Karpas-422 (cell line): ENCODE measurements around the gene AGAP1. TPM values are rescaled to one million over a fixed set of nuclear protein-coding genes. Genes with fewer than 3 reads are reported as not detected.
A peak's percentile ranks its signal among the peaks of the same experiment; 100 is the strongest.
"Not testable (repeated sequence)": the region's sequence is repeated elsewhere in the genome, so short reads cannot be mapped to it uniquely, and the experiment has no call there.

Experiments
- DNase-seq: peaks from one replicate; pipeline ENCODE4 v3.0.0-alpha.2; 2015
- H2AFZ ChIP-seq: fragments of 200-600 bp; sonication (generic); 2 replicates; pipeline ENCODE4 v1.6.1; 2014; ENCODE audit warnings: antibody characterized with exemption, low read length, mixed read lengths
- H3K27ac ChIP-seq: fragments of 200-600 bp; sonication (generic); 2 replicates; pipeline ENCODE4 v1.5.1; 2014; ENCODE audit warnings: mild to moderate bottlenecking, low read length, moderate library complexity
- H3K27me3 ChIP-seq: fragments of 200-600 bp; sonication (generic); 2 replicates; pipeline ENCODE4 v1.6.1; 2014; ENCODE audit warnings: low read length, mixed read lengths
- H3K36me3 ChIP-seq: fragments of 200-600 bp; sonication (generic); 2 replicates; pipeline ENCODE4 v1.6.1; 2014; ENCODE audit warnings: low read length, mixed read lengths; ENCODE audit not compliant: insufficient read depth
- H3K4me1 ChIP-seq: fragments of 200-600 bp; sonication (generic); 2 replicates; pipeline ENCODE4 v1.6.1; 2014; ENCODE audit warnings: mild to moderate bottlenecking, low read length, mixed read lengths
- H3K4me2 ChIP-seq: fragments of 200-600 bp; sonication (generic); 2 replicates; pipeline ENCODE4 v1.6.1; 2014; ENCODE audit warnings: low read length, low read depth, mild to moderate bottlenecking; ENCODE audit not compliant: poor library complexity, severe bottlenecking
- H3K4me3 ChIP-seq: fragments of 200-600 bp; sonication (generic); 2 replicates; pipeline ENCODE4 v1.5.1; 2014; ENCODE audit warnings: mild to moderate bottlenecking, antibody characterized with exemption, low read length, mixed read lengths
- H3K79me2 ChIP-seq: fragments of 200-600 bp; sonication (generic); 2 replicates; pipeline ENCODE4 v1.6.1; 2014; ENCODE audit warnings: mild to moderate bottlenecking, low read length, mixed read lengths
- H3K9ac ChIP-seq: fragments of 200-600 bp; sonication (generic); 2 replicates; pipeline ENCODE4 v1.6.0; 2014; ENCODE audit warnings: low read length
- H3K9me2 ChIP-seq: fragments of 200-600 bp; sonication (generic), shearing (Covaris generic); replicated peaks from 2 replicates; pipeline ENCODE4 v1.6.0; 2014; ENCODE audit warnings: mild to moderate bottlenecking, low read length, moderate library complexity; ENCODE audit not compliant: insufficient read depth
- H3K9me3 ChIP-seq: fragments of 300-700, 200-600 bp; sonication (generic); 2 replicates; pipeline ENCODE4 v1.6.1; 2014; ENCODE audit warnings: low read length, mixed read lengths
- H4K20me1 ChIP-seq: fragments of 200-600 bp; sonication (generic); 2 replicates; pipeline ENCODE4 v1.6.1; 2014; ENCODE audit warnings: mild to moderate bottlenecking, antibody characterized with exemption, low read length, low read depth; ENCODE audit not compliant: insufficient read depth
- total RNA-seq: library from RNA; depleted of rRNA; stranded (reverse); fragments of >200 nt; shearing (Covaris generic); gene quantifications from 2 replicates; pipeline ENCODE4 v1.2.3, GENCODE V29; 2014; ENCODE audit warnings: low replicate concordance

Gene AGAP1
- total RNA-seq, 1 experiment from 2014 or later: not detected

- Histone ChIP-seq H2AFZ (no peak overlapping the region), H3K4me3 (no peak overlapping the region), H4K20me1 (no peaks in the 10 kb centered on the region), H3K79me2 (no peaks in the 10 kb centered on the region), H3K36me3 (no peaks in the 10 kb centered on the region), H3K27me3 (no peaks in the 10 kb centered on the region), H3K9me3 (no peaks in the 10 kb centered on the region), H3K4me2 (no peak overlapping the region), H3K4me1 (no peaks in the 10 kb centered on the region), H3K27ac (no peak overlapping the region), H3K9ac (no peak overlapping the region), H3K9me2 (no peaks in the 10 kb centered on the region)
- no peak for DNase-seq
Observed at GRCh38 chr2:235763816-235764215, 270.0 kb downstream of the AGAP1 start.

- H2AFZ ChIP-seq, H3K9me3 ChIP-seq, H3K4me1 ChIP-seq, H3K36me3 ChIP-seq, H4K20me1 ChIP-seq, H3K27me3 ChIP-seq, H3K27ac ChIP-seq, H3K4me3 ChIP-seq, H3K4me2 ChIP-seq, H3K79me2 ChIP-seq, H3K9me2 ChIP-seq, DNase-seq, H3K9ac ChIP-seq: not testable (repeated sequence)
Observed at GRCh38 chr2:235764478-235764877, 270.6 kb downstream of the AGAP1 start.

DNA sequence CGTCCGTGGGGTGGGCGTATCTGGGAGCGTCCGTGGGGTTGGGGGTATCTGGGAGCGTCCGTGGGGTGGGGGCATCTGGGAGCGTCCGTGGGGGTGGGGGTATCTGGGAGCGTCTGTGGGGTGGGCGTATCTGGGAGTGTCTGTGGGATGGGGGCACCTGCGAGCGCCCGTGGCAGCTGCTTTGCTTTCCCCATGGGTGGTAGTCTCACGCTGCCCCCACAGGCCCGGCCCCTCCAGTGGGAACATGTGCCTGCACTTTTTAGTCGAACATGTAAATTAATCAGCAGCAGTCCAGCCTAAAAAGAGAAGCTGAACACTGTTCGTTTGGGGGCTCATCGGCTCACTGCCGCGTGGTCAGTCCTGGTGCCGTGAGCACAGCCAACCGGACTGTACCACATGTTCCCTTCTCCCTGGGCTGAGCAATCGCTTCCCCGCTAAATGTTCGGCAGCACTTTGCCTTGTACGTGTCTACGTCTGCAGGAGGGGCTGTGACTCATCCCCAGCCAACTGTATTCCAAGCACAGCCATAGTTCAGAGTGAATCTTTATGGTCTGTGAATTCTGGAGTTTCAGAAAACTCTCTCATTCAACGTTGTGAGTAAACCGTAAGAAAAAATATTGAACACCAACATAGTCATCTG is 271.5 kb downstream of the AGAP1 start:
- Histone ChIP-seq H3K4me2 (no peak overlapping the region), H4K20me1 (no peaks in the 10 kb centered on the region), H3K36me3 (no peaks in the 10 kb centered on the region), H3K27me3 (no peaks in the 10 kb centered on the region), H3K4me1 (no peaks in the 10 kb centered on the region), H3K79me2 (no peaks in the 10 kb centered on the region), H3K4me3 (no peak overlapping the region), H3K9me3 (no peaks in the 10 kb centered on the region), H3K27ac (no peak overlapping the region), H3K9ac (no peak overlapping the region), H3K9me2 (no peaks in the 10 kb centered on the region), H2AFZ (no peak overlapping the region)
- DNase-seq: no peak

DNA sequence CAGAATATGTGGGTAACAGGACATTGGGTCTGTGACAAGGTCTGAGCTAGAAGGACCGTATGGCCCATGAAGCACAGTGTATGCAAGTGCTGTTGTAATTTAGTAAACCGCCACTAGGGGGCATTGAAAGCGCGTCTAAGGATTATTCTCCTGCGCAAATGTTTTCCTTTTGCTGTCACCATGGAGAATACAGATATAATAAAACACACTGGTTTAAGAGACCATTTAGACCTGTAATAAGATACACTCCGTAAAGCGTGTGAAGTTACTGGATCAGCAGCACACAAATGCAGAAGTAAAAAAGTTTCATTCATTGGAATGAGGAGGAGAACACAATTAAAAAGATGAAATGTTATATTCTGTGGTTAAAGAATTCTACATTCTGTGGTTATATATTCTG is 272.4 kb downstream of the AGAP1 start:
- Histone ChIP-seq H3K4me1 (no peaks in the 10 kb centered on the region), H3K4me3 (no peak overlapping the region), H4K20me1 (no peaks in the 10 kb centered on the region), H3K36me3 (no peaks in the 10 kb centered on the region), H3K4me2 (no peak overlapping the region), H3K9me3 (no peaks in the 10 kb centered on the region), H3K9me2 (no peaks in the 10 kb centered on the region), H3K27me3 (no peaks in the 10 kb centered on the region), H2AFZ (no peak overlapping the region), H3K9ac (no peak overlapping the region), H3K27ac (no peak overlapping the region), H3K79me2 (no peaks in the 10 kb centered on the region)
- peak; percentile 91 for DNase-seq

DNA sequence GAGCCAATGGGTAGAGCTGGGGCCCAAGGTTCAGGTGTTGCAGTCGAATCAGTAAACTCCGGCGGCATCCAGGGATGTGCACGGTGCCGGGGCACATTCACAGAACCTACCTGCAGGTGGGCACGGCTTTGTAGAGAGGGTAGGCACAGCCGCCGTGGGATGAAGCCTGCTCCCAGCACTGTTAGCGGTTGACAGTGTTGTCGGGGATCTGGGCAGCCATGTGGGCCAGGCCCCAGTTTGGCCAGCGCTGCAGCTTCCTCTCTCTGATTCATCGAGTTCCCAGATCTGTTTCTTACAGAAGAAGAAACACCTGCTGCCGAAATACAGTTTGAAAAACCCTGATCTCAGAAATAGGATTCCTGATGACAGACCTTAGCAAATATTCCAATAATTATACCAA is 274.8 kb downstream of the AGAP1 start:
- no peaks in the 10 kb centered on the region for H3K79me2 ChIP-seq
- no peak overlapping the region for H3K9ac ChIP-seq
- H3K27ac ChIP-seq: no peak overlapping the region
- no peaks in the 10 kb centered on the region for H3K9me3 ChIP-seq
- no peak overlapping the region for H3K4me3 ChIP-seq
- H3K27me3 ChIP-seq: no peaks in the 10 kb centered on the region
- no peak overlapping the region for H2AFZ ChIP-seq
- DNase-seq: no peak
- H3K36me3 ChIP-seq: no peaks in the 10 kb centered on the region
- H3K4me1 ChIP-seq: no peaks in the 10 kb centered on the region
- no peak overlapping the region for H3K4me2 ChIP-seq
- H4K20me1 ChIP-seq: no peaks in the 10 kb centered on the region
- no peaks in the 10 kb centered on the region for H3K9me2 ChIP-seq

DNA sequence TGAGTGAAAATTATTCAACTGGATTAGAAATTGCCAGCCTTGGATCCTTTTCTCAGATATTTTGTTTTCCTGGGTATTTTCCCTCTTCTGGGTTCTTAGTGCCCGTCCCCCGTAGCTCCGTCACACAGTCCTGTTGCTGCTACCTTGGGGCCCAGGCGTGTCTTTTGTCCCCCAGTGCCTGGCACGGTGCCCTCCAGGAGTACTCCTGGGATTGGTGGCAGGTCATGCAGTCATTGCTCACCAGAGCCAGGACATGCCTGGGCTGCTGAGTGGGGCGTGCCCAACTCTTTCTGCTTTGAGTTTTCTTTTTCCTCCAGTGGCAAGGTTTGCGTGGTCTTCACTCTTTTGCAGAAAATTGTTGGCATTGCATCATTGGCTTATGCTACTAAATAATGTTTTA is 275.2 kb downstream of the AGAP1 start:
- no peak overlapping the region for H3K27ac ChIP-seq
- no peak overlapping the region for H3K9ac ChIP-seq
- H3K27me3 ChIP-seq: no peaks in the 10 kb centered on the region

GRCh38 chr2:235770909-235771820 is 277.3 kb downstream of the AGAP1 start:
- Histone ChIP-seq H3K4me1 (no peaks in the 10 kb centered on the region), H3K79me2 (no peaks in the 10 kb centered on the region), H4K20me1 (no peaks in the 10 kb centered on the region), H2AFZ (no peak overlapping the region), H3K36me3 (no peaks in the 10 kb centered on the region), H3K27me3 (no peaks in the 10 kb centered on the region), H3K4me2 (no peak overlapping the region), H3K9me2 (no peaks in the 10 kb centered on the region), H3K27ac (no peak overlapping the region), H3K4me3 (no peak overlapping the region), H3K9me3 (no peaks in the 10 kb centered on the region), H3K9ac (no peak overlapping the region)
- DNase-seq: no peak

More for the DNA sequence above, 275.2 kb downstream of the AGAP1 start:
- Histone ChIP-seq H3K4me1 (no peaks in the 10 kb centered on the region), H3K4me3 (no peak overlapping the region), H4K20me1 (no peaks in the 10 kb centered on the region), H2AFZ (no peak overlapping the region), H3K9me2 (no peaks in the 10 kb centered on the region), H3K79me2 (no peaks in the 10 kb centered on the region), H3K36me3 (no peaks in the 10 kb centered on the region), H3K4me2 (no peak overlapping the region), H3K9me3 (no peaks in the 10 kb centered on the region)
- no peak for DNase-seq

GRCh38 chr2:235773188-235773928 is 279.5 kb downstream of the AGAP1 start:
- H3K4me1 ChIP-seq: no peaks in the 10 kb centered on the region
- no peaks in the 10 kb centered on the region for H3K27me3 ChIP-seq
- no peaks in the 10 kb centered on the region for H3K36me3 ChIP-seq
- DNase-seq: no peak
- no peak overlapping the region for H3K4me2 ChIP-seq
- no peaks in the 10 kb centered on the region for H4K20me1 ChIP-seq
- no peaks in the 10 kb centered on the region for H3K79me2 ChIP-seq
- H3K4me3 ChIP-seq: no peak overlapping the region
- no peaks in the 10 kb centered on the region for H3K9me2 ChIP-seq
- H3K27ac ChIP-seq: no peak overlapping the region
- H3K9ac ChIP-seq: no peak overlapping the region
- H3K9me3 ChIP-seq: no peaks in the 10 kb centered on the region
- no peak overlapping the region for H2AFZ ChIP-seq
